MM.1S (cell line): Measurements from ENCODE around the gene CFAP45.

ENCODE experiments used
- CTCF ChIP-seq: fragments of 300-600 bp; sonication (generic); IDR thresholded peaks from 2 replicates; pipeline ENCODE4 v1.5.1; 2016; ENCODE audit warnings: antibody characterized with exemption, low read length, mixed read lengths
- EZH2 ChIP-seq: fragments of 300-600 bp; sonication (generic); optimal IDR thresholded peaks from 2 replicates; pipeline ENCODE3; 2017; ENCODE audit warnings: low read depth, mild to moderate bottlenecking, antibody characterized with exemption, low read length, mixed read lengths
- EZH2phosphoT487 ChIP-seq: fragments of 300-600 bp; sonication (generic); IDR thresholded peaks from 2 replicates; pipeline ENCODE4 v1.6.1; 2018; ENCODE audit warnings: antibody characterized with exemption, low read length

- no peak for TF ChIP-seq EZH2
- no peak for TF ChIP-seq CTCF
- no peak for TF ChIP-seq EZH2phosphoT487
Observed at GRCh38 chr1:159914252-159915018, 14.5 kb upstream of the CFAP45 start.
